CD4-positive, alpha-beta T cell treated with Interleukin-10 for 1 hour (primary cell): ENCODE data around the gene ALG11.
"Not testable (repeated sequence)": the region's sequence is repeated elsewhere in the genome, so short reads cannot be mapped to it uniquely, and the experiment has no call there.

Experiments used
- DNase-seq: peaks from one replicate; pipeline ENCODE4 v3.0.0-alpha.2; 2020

ALG11 gene

GRCh38 chr13:52030401-52030800 is 18.2 kb downstream of the ALG11 start:
- DNase-seq = not testable (repeated sequence)

DNA sequence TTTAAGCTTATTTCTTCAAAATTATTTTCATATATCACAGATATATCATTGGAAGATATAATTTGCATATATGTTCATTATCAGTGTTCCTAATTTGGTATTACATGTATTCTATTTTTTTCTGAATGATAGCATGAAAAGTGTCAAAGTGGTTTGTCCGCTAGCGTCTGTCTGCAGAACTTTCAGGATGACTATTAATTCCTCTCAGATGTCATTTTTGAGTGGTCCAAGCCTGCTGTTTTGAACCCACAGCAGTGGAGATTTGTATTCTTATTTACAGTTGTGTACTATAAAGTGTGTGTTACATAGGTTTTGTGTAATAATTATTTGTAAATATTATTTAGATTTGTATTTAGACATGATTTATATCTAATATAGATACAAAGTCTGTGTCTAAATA is 20.8 kb downstream of the ALG11 start:
- no peak for DNase-seq

DNA sequence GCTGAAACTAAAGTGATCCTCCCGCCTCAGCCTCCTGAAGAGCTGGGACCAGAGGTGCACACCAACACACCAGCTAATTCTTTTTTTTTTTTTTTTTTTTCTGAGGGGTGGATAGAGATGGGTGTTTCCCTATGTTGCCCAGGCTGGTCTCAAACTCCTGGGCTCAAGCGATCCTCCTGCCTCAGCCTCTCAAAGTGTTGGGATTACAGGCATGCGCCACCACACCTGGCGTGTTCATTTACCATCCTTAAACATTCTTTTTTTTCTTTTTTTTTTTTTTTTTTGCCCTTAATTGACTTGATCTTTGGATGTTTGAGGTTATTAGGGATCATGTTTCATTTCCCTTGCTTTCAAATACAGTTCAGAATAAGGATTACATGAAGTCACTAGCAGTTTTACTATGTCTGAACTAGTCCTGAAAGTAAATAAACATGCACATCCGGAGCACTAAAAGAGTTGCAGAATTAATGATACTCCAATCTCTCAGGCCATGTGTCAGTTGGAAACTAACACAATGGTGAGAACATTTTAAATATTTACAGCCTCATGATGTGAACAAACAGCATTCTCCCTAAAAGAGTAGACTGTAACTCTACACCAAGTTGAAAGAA is 22.5 kb downstream of the ALG11 start:
- DNase-seq = no peak

- no peak for DNase-seq
Observed at GRCh38 chr13:52036037-52036436, 23.8 kb downstream of the ALG11 start.

GRCh38 chr13:52043675-52044074 is 31.5 kb downstream of the ALG11 start:
- DNase-seq = no peak

DNA sequence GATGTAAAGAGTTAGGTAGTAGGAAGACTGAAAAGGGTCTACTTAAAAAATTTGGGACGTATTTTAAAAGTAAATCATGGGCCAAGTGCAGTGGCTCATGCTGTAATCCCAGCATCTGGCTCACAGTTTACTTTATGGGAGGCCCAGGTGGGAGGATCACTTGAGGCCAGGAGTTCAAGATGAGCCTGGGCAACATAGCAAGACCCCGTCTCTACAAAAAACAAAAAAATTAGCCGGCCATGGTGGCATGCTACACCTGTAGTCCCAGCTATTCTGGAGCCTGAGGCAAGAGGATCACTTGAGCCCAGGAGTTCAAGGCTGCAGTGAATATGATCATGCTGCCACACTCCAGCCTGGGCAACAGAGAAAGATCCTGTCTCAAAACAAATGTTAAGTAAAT is 35.3 kb downstream of the ALG11 start:
- no peak for DNase-seq

GRCh38 chr13:52048516-52048915 is 36.3 kb downstream of the ALG11 start:
- DNase-seq = no peak

- DNase-seq = no peak
Observed at GRCh38 chr13:52051400-52051799, 39.2 kb downstream of the ALG11 start.

DNA sequence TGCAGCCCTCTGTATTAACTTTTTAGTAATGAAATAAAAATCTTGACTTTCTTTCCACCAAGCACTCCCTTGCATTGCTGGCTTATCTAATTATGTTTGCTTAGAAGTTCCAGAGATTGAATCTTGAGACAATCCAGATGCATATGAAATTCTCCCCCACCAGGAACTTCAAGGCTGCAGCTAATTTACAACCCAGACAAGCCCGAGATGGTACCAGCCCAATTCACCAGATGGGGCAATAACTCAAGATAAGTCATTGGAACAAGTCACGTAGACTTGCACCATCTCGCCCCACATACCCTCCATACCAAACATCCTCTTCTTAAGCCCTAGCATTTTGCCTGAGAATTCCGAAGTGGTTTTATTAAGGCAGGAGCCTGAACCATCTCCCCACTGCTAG is 41.3 kb downstream of the ALG11 start:
- DNase-seq = no peak

- not testable (repeated sequence) for DNase-seq
Observed at GRCh38 chr13:52061064-52061463, 48.9 kb downstream of the ALG11 start.

- DNase-seq = no peak
Observed at GRCh38 chr13:52061587-52061986, 49.4 kb downstream of the ALG11 start.

GRCh38 chr13:52067237-52067636 is 55.0 kb downstream of the ALG11 start:
- DNase-seq = no peak

DNA sequence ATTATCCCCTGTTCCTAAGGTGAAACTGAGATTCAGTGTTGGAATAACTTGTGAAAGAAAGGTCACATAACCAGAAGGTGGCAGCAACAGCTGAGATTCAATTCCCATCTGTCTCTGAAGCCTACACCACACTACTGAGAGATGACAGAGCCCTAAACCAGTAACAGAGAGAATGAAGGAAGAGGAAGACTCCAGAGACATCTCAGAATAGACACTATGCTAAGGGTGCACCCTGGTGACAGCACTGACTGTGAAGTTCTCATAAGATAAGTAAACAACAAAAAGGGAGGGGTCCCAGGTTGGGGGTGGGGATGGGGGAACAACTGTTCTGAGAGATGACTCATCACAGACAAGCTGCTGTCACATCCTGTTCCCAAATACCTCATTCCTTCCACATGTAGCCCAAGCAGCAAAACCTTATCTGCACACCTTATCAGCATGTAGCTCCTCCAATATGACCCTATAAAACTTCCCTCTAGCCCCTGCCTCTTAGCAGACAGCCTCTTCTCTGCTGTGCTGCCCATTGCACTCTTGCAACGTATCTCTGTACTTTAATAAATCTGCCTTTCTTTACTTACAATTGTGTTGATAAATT is 58.8 kb downstream of the ALG11 start:
- DNase-seq = peak; percentile 2
